Neural progenitor cell (in vitro differentiated cells): Measurements from ENCODE around the gene OGDHL. TPM values are rescaled to one million over a fixed set of nuclear protein-coding genes. Genes with fewer than 3 reads are reported as not detected.
"Not testable (repeated sequence)": the region's sequence is repeated elsewhere in the genome, so short reads cannot be mapped to it uniquely, and the experiment has no call there.

Source experiments
- DNase-seq: peaks from one replicate; pipeline ENCODE4 v3.0.0-alpha.2; 2016; ENCODE audit warnings: low spot score
- H2AFZ ChIP-seq: fragments of 200-600 bp; sonication (generic); replicated peaks from 2 replicates; pipeline ENCODE4 v1.6.1; 2016; ENCODE audit warnings: antibody characterized with exemption
- H3F3A ChIP-seq: fragments of 200-600 bp; sonication (generic); 2 replicates; pipeline ENCODE4 v1.6.1; 2016; ENCODE audit warnings: antibody characterized with exemption, low read depth
- H3K27ac ChIP-seq: fragments of 200-600 bp; sonication (generic); 2 replicates; pipeline ENCODE4 v1.5.1; 2016; ENCODE audit warnings: mild to moderate bottlenecking
- H3K27me3 ChIP-seq: fragments of 200-600 bp; sonication (generic); 2 replicates; pipeline ENCODE4 v1.6.1; 2016; ENCODE audit warnings: mild to moderate bottlenecking, moderate library complexity
- H3K36me3 ChIP-seq: fragments of 200-600 bp; sonication (generic); 2 replicates; pipeline ENCODE4 v1.5.1; 2016
- H3K4me1 ChIP-seq: fragments of 200-600 bp; sonication (generic); 2 replicates; pipeline ENCODE4 v1.6.1; 2016; ENCODE audit warnings: mixed run types
- H3K4me2 ChIP-seq: fragments of 200-600 bp; sonication (generic); 2 replicates; pipeline ENCODE4 v1.6.1; 2016
- H3K4me3 ChIP-seq: fragments of 200-600 bp; sonication (generic); 2 replicates; pipeline ENCODE4 v1.5.1; 2016
- H3K79me2 ChIP-seq: fragments of 200-600 bp; sonication (generic); 2 replicates; pipeline ENCODE4 v1.6.1; 2016; ENCODE audit warnings: low read depth
- H3K9ac ChIP-seq: fragments of 200-600 bp; sonication (generic); 2 replicates; pipeline ENCODE4 v1.6.1; 2016
- H3K9me3 ChIP-seq: fragments of 200-600 bp; sonication (generic); 2 replicates; pipeline ENCODE4 v1.5.1; 2016; ENCODE audit warnings: low read depth
- H4K20me1 ChIP-seq: fragments of 200-600 bp; sonication (generic); 2 replicates; pipeline ENCODE4 v1.6.1; 2016; ENCODE audit warnings: low read depth
- H3K27ac Mint-ChIP-seq: 3 replicates; pipeline ENCODE4 v1.8.0; 2021; ENCODE audit warnings: mixed read lengths
- H3K27me3 Mint-ChIP-seq: 2 replicates; pipeline ENCODE4 v1.8.0; 2022; ENCODE audit warnings: low read depth, mild to moderate bottlenecking, inconsistent platforms, moderate library complexity, mixed read lengths; ENCODE audit not compliant: insufficient read depth
- H3K36me3 Mint-ChIP-seq: 3 replicates; pipeline ENCODE4 v1.8.0; 2021; ENCODE audit warnings: mixed read lengths
- H3K4me1 Mint-ChIP-seq: 3 replicates; pipeline ENCODE4 v1.8.0; 2021; ENCODE audit warnings: mixed read lengths
- H3K4me3 Mint-ChIP-seq: 3 replicates; pipeline ENCODE4 v1.8.0; 2021; ENCODE audit warnings: mild to moderate bottlenecking, moderate library complexity, mixed read lengths
- H3K9me3 Mint-ChIP-seq: 3 replicates; pipeline ENCODE4 v1.8.0; 2020; ENCODE audit warnings: mixed read lengths
- EZH2 ChIP-seq: fragments of 200-600 bp; sonication (generic); IDR thresholded peaks from 2 replicates; pipeline ENCODE4 v1.6.1; 2017; ENCODE audit warnings: antibody characterized with exemption, mild to moderate bottlenecking, moderate library complexity
- EZH2phosphoT487 ChIP-seq: fragments of 200-600 bp; sonication (generic); IDR thresholded peaks from 2 replicates; pipeline ENCODE4 v1.6.1; 2017; ENCODE audit warnings: antibody characterized with exemption
- total RNA-seq: library from RNA; depleted of rRNA; stranded (reverse); fragments of >200 nt; gene quantifications from 2 replicates; pipeline ENCODE4 v1.2.3, GENCODE V29; 2015; ENCODE audit warnings: low replicate concordance
- TF ChIP-seq, protein P1 (sequence below): fragments of 200-600 bp; sonication (generic); IDR thresholded peaks from 2 replicates; pipeline ENCODE4 v1.5.1; 2017; ENCODE audit warnings: antibody characterized with exemption, mild to moderate bottlenecking

Gene OGDHL
- total RNA-seq, 1 donor from 2014 or later: 0.34 TPM

DNA sequence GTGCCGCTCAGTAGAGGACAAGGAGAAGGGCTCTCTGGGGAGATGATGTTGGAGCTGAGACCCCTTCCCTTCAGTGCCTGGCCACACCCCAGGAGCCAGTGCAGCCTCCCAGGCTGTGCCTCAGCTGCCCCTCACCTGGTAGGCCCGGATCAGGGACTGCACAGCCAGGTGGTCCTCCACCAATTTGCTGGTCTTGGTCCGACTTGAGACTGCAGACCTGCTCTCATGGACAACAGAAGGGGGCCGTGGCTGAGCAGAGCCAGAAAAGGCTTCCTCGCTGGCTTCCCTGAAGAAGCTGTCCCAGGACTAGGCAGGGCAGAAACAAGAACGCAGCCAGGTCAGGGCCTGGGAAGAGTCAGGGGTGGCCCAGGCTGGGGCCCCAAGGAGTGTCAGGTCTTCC lies 5.5 kb downstream of the OGDHL start:
- Histone ChIP-seq H2AFZ (no peak overlapping the region), H3K36me3 (no peaks in the 10 kb centered on the region), H3K4me3 (no peak overlapping the region), H3K4me1 (peaks cover 2% of the 10 kb centered on the region), H3K4me2 (no peak overlapping the region), H3F3A (no peaks in the 10 kb centered on the region), H3K9me3 (no peaks in the 10 kb centered on the region), H3K9ac (no peak overlapping the region), H3K27me3 (peaks cover 15% of the 10 kb centered on the region), H4K20me1 (peaks cover 6% of the 10 kb centered on the region), H3K27ac (no peak overlapping the region), H3K79me2 (no peaks in the 10 kb centered on the region)
- no peak overlapping the region for H3K4me3 Mint-ChIP-seq
- no peak overlapping the region for H3K27ac Mint-ChIP-seq
- peaks cover 8% of the 10 kb centered on the region for H3K27me3 Mint-ChIP-seq
- peaks cover 3% of the 10 kb centered on the region for H3K4me1 Mint-ChIP-seq
- TF ChIP-seq EZH2phosphoT487 (no peak), EZH2 (no peak)
- TF ChIP-seq, protein P1, sequence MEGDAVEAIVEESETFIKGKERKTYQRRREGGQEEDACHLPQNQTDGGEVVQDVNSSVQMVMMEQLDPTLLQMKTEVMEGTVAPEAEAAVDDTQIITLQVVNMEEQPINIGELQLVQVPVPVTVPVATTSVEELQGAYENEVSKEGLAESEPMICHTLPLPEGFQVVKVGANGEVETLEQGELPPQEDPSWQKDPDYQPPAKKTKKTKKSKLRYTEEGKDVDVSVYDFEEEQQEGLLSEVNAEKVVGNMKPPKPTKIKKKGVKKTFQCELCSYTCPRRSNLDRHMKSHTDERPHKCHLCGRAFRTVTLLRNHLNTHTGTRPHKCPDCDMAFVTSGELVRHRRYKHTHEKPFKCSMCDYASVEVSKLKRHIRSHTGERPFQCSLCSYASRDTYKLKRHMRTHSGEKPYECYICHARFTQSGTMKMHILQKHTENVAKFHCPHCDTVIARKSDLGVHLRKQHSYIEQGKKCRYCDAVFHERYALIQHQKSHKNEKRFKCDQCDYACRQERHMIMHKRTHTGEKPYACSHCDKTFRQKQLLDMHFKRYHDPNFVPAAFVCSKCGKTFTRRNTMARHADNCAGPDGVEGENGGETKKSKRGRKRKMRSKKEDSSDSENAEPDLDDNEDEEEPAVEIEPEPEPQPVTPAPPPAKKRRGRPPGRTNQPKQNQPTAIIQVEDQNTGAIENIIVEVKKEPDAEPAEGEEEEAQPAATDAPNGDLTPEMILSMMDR: no peak
- DNase-seq: no peak
- no peaks in the 10 kb centered on the region for H3K9me3 Mint-ChIP-seq
- no peaks in the 10 kb centered on the region for H3K36me3 Mint-ChIP-seq

DNA sequence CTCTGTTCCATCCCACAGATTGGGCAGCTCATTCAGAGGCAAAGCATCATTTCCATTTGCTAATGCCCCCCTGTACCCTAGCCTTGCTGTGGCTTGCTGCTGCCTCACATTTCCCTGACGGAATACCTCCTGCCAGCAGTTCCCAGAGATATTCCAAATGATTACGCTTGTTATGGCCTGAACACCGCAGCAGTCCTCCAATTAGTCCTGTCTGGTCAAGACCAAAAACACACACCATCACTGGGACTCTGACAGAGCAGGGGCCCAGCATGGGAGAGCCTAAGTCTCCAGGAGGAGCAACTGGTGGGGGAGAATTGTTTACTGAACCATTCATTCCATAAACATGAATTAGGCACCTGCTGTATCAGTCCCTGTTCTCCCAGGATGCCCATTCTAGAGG lies 6.1 kb downstream of the OGDHL start:
- Histone ChIP-seq H3K27me3 (peaks cover 8% of the 10 kb centered on the region), H2AFZ (no peak overlapping the region), H3K9ac (no peak overlapping the region), H3K9me3 (no peaks in the 10 kb centered on the region), H3K4me3 (no peak overlapping the region), H3K27ac (no peak overlapping the region), H3K79me2 (no peaks in the 10 kb centered on the region), H4K20me1 (peaks cover under 1% of the 10 kb centered on the region), H3K4me2 (no peak overlapping the region), H3K36me3 (no peaks in the 10 kb centered on the region), H3K4me1 (no peaks in the 10 kb centered on the region), H3F3A (no peaks in the 10 kb centered on the region)
- no peak overlapping the region for H3K4me3 Mint-ChIP-seq
- H3K9me3 Mint-ChIP-seq: no peaks in the 10 kb centered on the region
- H3K36me3 Mint-ChIP-seq: no peaks in the 10 kb centered on the region
- H3K4me1 Mint-ChIP-seq: peaks cover under 1% of the 10 kb centered on the region
- peaks cover 7% of the 10 kb centered on the region for H3K27me3 Mint-ChIP-seq
- DNase-seq: no peak
- H3K27ac Mint-ChIP-seq: no peak overlapping the region
- TF ChIP-seq EZH2: no peak
- TF ChIP-seq EZH2phosphoT487: no peak
- TF ChIP-seq, protein P1: no peak

DNA sequence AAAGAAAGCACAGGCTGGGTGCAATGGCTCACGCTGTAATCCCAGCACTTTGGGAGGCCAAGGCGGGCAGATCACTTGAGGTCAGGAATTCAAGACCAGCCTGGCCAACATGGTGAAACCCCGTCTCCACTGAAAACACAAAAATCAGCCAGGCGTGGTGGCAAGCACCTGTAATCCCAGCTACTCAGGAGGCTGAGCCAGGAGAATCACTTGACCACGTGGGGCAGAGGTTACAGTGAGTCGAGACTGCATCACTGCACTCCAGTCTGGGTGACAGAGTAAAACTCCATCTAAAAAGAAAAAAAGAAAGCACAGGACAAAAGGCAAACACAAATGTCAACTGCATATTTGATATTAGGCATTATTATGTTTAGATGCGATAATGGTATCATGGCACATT lies 7.2 kb downstream of the OGDHL start:
- not testable (repeated sequence) for H3K4me1 Mint-ChIP-seq, DNase-seq, H3K36me3 ChIP-seq, H3K27me3 Mint-ChIP-seq, H3K4me3 Mint-ChIP-seq, H3K27ac Mint-ChIP-seq, H3K27me3 ChIP-seq, H3K79me2 ChIP-seq, H3K9me3 ChIP-seq, H2AFZ ChIP-seq, H3K27ac ChIP-seq, H3K9ac ChIP-seq, H3K36me3 Mint-ChIP-seq, H3K4me2 ChIP-seq, H4K20me1 ChIP-seq, H3K4me3 ChIP-seq, H3K9me3 Mint-ChIP-seq, H3K4me1 ChIP-seq, H3F3A ChIP-seq

DNA sequence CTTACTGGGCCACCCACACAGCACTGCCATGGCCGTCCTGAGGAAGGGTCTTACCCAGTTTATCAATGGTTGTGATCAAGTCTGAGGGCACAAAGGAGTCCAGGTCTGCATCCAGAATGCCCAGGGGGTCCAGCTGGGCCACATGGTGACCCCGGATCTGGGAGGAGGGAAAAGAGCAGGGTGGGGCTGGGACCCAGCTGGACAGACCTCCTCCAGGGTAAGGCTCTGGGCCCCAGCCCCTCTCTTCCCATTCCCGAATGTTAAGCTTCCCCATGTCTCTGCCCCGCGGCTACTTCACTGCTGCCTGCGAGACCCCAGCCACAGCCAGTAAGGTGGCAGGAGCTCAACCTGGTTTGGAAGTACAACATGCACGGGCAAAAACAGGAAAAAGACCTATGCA lies 9.5 kb downstream of the OGDHL start:
- Mint-ChIP-seq H3K9me3 (no peaks in the 10 kb centered on the region), H3K4me1 (peaks cover 6% of the 10 kb centered on the region), H3K27ac (no peak overlapping the region), H3K36me3 (no peaks in the 10 kb centered on the region), H3K27me3 (peaks cover 4% of the 10 kb centered on the region), H3K4me3 (no peak overlapping the region)
- Histone ChIP-seq H2AFZ (no peak overlapping the region), H3K9ac (no peak overlapping the region), H3K79me2 (no peaks in the 10 kb centered on the region), H3K4me2 (no peak overlapping the region), H3K9me3 (no peaks in the 10 kb centered on the region), H3F3A (no peaks in the 10 kb centered on the region), H3K36me3 (no peaks in the 10 kb centered on the region), H3K27ac (no peak overlapping the region), H3K4me1 (no peaks in the 10 kb centered on the region), H4K20me1 (no peaks in the 10 kb centered on the region), H3K27me3 (no peaks in the 10 kb centered on the region), H3K4me3 (no peak overlapping the region)
- TF ChIP-seq, protein P1: no peak
- TF ChIP-seq EZH2 (no peak), EZH2phosphoT487 (no peak)
- no peak for DNase-seq
